NCI-H82 treated with DMSO at 0.1 percent for 48 hours (cell line): ENCODE results near the gene CEBPZOS.
A peak's percentile ranks its signal among the peaks of the same experiment; 100 is the strongest.

ENCODE experiments used
- DNase-seq: peaks from one replicate; lab custom pipeline; 2025; ENCODE audit not compliant: unreplicated experiment; lab: John Stamatoyannopoulos, UW

Gene CEBPZOS

GRCh38 chr2:37196320-37197195, at the start of gene CEBPZOS:
Gene CEBPZOS (plus strand): TSS chr2:37196496. CDS start chr2:37199705, 3,209 bp downstream.
- peak; percentile 13 for DNase-seq

- DNase-seq = no peak
Observed at GRCh38 chr2:37148325-37148724, 48.0 kb upstream of the CEBPZOS start.

- no peak for DNase-seq
Observed at GRCh38 chr2:37149626-37150322, 46.5 kb upstream of the CEBPZOS start.

GRCh38 chr2:37153224-37153623, 43.1 kb upstream of the CEBPZOS start:
- DNase-seq = no peak

GRCh38 chr2:37154785-37155184, 41.5 kb upstream of the CEBPZOS start:
- DNase-seq = no peak

GRCh38 chr2:37156071-37156856, 40.0 kb upstream of the CEBPZOS start:
- DNase-seq = no peak

- peak; percentile 36 for DNase-seq
Observed at GRCh38 chr2:37156857-37157714, 39.2 kb upstream of the CEBPZOS start, which contains the start of gene EIF2AK2. Gene EIF2AK2 (minus strand): TSS chr2:37156980. CDS start chr2:37147806, 9,174 bp downstream.

GRCh38 chr2:37164757-37165156, 31.5 kb upstream of the CEBPZOS start:
- no peak for DNase-seq

- no peak for DNase-seq
Observed at GRCh38 chr2:37167636-37168180, 28.6 kb upstream of the CEBPZOS start.

GRCh38 chr2:37168217-37168981, 27.9 kb upstream of the CEBPZOS start:
- peak; percentile 51 for DNase-seq

- DNase-seq = no peak
Observed at GRCh38 chr2:37171624-37171950, 24.7 kb upstream of the CEBPZOS start.

GRCh38 chr2:37173741-37174140, 22.6 kb upstream of the CEBPZOS start:
- DNase-seq = peak; percentile 28

GRCh38 chr2:37180006-37180639, 16.2 kb upstream of the CEBPZOS start:
- no peak for DNase-seq

- no peak for DNase-seq
Observed at GRCh38 chr2:37180640-37181039, 15.7 kb upstream of the CEBPZOS start.

- no peak for DNase-seq
Observed at GRCh38 chr2:37181726-37182684, 14.3 kb upstream of the CEBPZOS start.

- DNase-seq = no peak
Observed at GRCh38 chr2:37188570-37188969, 7.7 kb upstream of the CEBPZOS start, which contains the start of gene SULT6B1. Gene SULT6B1 (minus strand): TSS chr2:37188670. CDS start chr2:37188640, 30 bp downstream.

- no peak for DNase-seq
Observed at GRCh38 chr2:37189452-37190153, 6.7 kb upstream of the CEBPZOS start.
